ENCODE data around the gene FSIP2. TPM values are rescaled to one million over a fixed set of nuclear protein-coding genes. Genes with fewer than 3 reads are reported as not detected.

Gene FSIP2
- total and polyA plus RNA-seq, 10 of the 15 experiments (the other 5 are each of a cell fraction or from before 2014, with no cell fraction given) = 0.03 to 1.3 (median 0.13) TPM

DNA sequence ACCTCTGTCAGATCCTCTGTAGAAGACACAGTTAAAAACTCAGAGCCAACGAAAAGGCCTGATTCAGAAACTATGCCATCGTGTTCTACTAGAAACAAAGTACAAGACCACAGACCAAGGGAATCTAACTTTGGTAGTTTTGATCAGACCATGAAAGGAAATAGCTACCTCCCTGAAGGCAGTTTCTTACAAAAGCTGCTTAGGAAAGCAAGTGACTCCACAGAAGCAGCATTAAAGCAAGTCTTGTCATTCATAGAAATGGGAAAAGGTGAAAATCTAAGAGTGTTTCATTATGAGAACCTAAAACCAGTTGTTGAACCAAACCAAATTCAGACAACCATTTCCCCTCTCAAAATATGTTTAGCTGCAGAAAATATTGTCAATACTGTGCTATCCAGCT is 58.2 kb downstream of the FSIP2 start:
- intact Hi-C loops (cut with micrococcal nuclease; ENCODE audit: unreplicated experiment) = loop anchor here (10.0 kb wide), 1 partner anchor 648 kb away; no protein-coding TSS in a partner anchor
- H3K9me3 ChIP-seq (replicated peaks; ENCODE audit: control insufficient read depth, insufficient read depth, low read length) = no peaks in the 10 kb centered on the region
- H3K4me2 ChIP-seq (ENCODE audit: control insufficient read depth, insufficient read depth) = no peak overlapping the region
- no TSS peak for BruUV-seq (replicated peaks)
- SMC1A ChIA-PET (ENCODE audit: uncharacterized antibody, unreplicated experiment) = interaction anchor here (0.7 to 2.1 kb wide), 4 partner anchors 11 to 31 kb away, joined by 3 to 8 read pairs (median 3); no protein-coding TSS in a partner anchor
- H3K27me3 ChIP-seq (replicated peaks in 1 of 2; ENCODE audit: control insufficient read depth in 2 of 2, insufficient read depth in 2 of 2, low read length in 1 of 2) = no peaks in the 10 kb centered on the region
- H3K9ac ChIP-seq (ENCODE audit: control insufficient read depth, insufficient read depth, low read length) = no peak overlapping the region
- TF ChIP-seq EED (IDR thresholded peaks at IDR 0.05; ENCODE audit: low read depth) (no peak), NBN (IDR thresholded peaks at IDR 0.05) (no peak), NFIC (IDR thresholded peaks at IDR 0.05; ENCODE audit: low read depth, low read length) (peak; percentile 42; the same call in 1 of the 2 replicates), SIN3A (IDR thresholded peaks at IDR 0.05; ENCODE audit: low read depth, low read length) (no peak), TARDBP (IDR thresholded peaks at IDR 0.05; ENCODE audit: borderline replicate concordance) (no peak), NFYA (IDR thresholded peaks at IDR 0.05; ENCODE audit: borderline replicate concordance, low read depth, low read length) (no peak)
- H2AFZ ChIP-seq (ENCODE audit: control insufficient read depth, low read depth, low read length) = no peak overlapping the region
- H3K79me2 ChIP-seq (ENCODE audit: control insufficient read depth, insufficient read depth, low read length) = no peaks in the 10 kb centered on the region
- no peak overlapping the region for H3K4me3 ChIP-seq
- 0% methylated on average over 2 of the region's 2 CpGs for WGBS (ENCODE audit: insufficient coverage, insufficient replicate concordance, low lambda C conversion rate, missing lambda C conversion rate)
- FAIRE-seq (no peak), DNase-seq (ENCODE audit: low read depth, low spot score) (no peak), ATAC-seq (peak; percentile 73)
- in situ Hi-C loops (cut with MboI) = no loop called here
- no peaks in the 10 kb centered on the region for H4K20me1 ChIP-seq (ENCODE audit: control insufficient read depth, insufficient read depth)
- H3K4me1 ChIP-seq (ENCODE audit: control insufficient read depth, insufficient read depth, low read length) = no peaks in the 10 kb centered on the region
- CTCF ChIA-PET = no interaction called here
- RAD21 ChIA-PET (ENCODE audit: unreplicated experiment) = interaction anchor here (0.6 kb wide), 1 partner anchor 16 kb away, joined by 3 read pairs; no protein-coding TSS in a partner anchor
- POLR2A ChIA-PET = no interaction called here
- H3K36me3 ChIP-seq (ENCODE audit: control insufficient read depth in 2 of 2, insufficient read depth in 2 of 2, low read length in 1 of 2) = no peaks in the 10 kb centered on the region
- H3K27ac ChIP-seq (ENCODE audit: control insufficient read depth, insufficient read depth) = no peak overlapping the region

DNA sequence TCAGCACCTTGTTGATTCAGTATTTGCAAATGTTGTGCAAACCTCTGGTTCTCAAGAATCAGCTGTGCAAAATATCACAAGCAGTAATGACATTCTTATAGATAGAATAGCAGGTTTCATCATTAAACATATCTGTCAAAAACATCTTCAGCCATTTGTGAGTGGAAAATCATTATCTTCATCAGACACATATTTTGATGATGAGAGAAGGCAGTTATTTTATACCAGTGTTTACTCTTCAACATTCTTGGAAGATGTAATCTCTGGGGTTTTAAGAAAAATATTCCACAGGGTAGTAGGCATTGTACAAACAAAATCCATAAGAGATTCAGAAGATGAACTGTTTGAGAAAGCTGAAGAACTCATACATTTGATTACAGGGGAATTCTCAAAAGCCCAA is 64.3 kb downstream of the FSIP2 start:
- Histone ChIP-seq H3K4me1 (ENCODE audit: control insufficient read depth, insufficient read depth, low read length) (no peaks in the 10 kb centered on the region), H3K4me2 (ENCODE audit: control insufficient read depth, insufficient read depth) (no peak overlapping the region), H3K4me3 (no peak overlapping the region), H3K27me3 (replicated peaks in 1 of 2; ENCODE audit: control insufficient read depth in 2 of 2, insufficient read depth in 2 of 2, low read length in 1 of 2) (no peaks in the 10 kb centered on the region), H3K27ac (ENCODE audit: control insufficient read depth, insufficient read depth) (no peak overlapping the region), H3K79me2 (ENCODE audit: control insufficient read depth, insufficient read depth, low read length) (no peaks in the 10 kb centered on the region), H3K9me3 (replicated peaks; ENCODE audit: control insufficient read depth, insufficient read depth, low read length) (no peaks in the 10 kb centered on the region), H4K20me1 (ENCODE audit: control insufficient read depth, insufficient read depth) (no peaks in the 10 kb centered on the region), H2AFZ (ENCODE audit: control insufficient read depth, low read depth, low read length) (no peak overlapping the region), H3K36me3 (ENCODE audit: control insufficient read depth in 2 of 2, insufficient read depth in 2 of 2, low read length in 1 of 2) (no peaks in the 10 kb centered on the region), H3K9ac (ENCODE audit: control insufficient read depth, insufficient read depth, low read length) (no peak overlapping the region)
- FAIRE-seq = no peak
- POLR2A ChIA-PET = no interaction called here
- no TSS peak for BruUV-seq (replicated peaks)
- in situ Hi-C loops (cut with MboI) = no loop called here
- RAD21 ChIA-PET (ENCODE audit: unreplicated experiment) = no interaction called here
- CTCF ChIA-PET = no interaction called here
- intact Hi-C loops (cut with micrococcal nuclease; ENCODE audit: unreplicated experiment) = no loop called here
- no peak for ATAC-seq
- SMC1A ChIA-PET (ENCODE audit: uncharacterized antibody, unreplicated experiment) = no interaction called here
- DNase-seq (ENCODE audit: low read depth, low spot score) = no peak
- no peak for TF ChIP-seq RCOR1 (conservative IDR thresholded peaks at IDR 0.05; ENCODE audit: low read depth, low read length)
- no peak for TF ChIP-seq SIN3A (IDR thresholded peaks at IDR 0.05; ENCODE audit: low read depth, low read length)
- TF ChIP-seq, protein P1, sequence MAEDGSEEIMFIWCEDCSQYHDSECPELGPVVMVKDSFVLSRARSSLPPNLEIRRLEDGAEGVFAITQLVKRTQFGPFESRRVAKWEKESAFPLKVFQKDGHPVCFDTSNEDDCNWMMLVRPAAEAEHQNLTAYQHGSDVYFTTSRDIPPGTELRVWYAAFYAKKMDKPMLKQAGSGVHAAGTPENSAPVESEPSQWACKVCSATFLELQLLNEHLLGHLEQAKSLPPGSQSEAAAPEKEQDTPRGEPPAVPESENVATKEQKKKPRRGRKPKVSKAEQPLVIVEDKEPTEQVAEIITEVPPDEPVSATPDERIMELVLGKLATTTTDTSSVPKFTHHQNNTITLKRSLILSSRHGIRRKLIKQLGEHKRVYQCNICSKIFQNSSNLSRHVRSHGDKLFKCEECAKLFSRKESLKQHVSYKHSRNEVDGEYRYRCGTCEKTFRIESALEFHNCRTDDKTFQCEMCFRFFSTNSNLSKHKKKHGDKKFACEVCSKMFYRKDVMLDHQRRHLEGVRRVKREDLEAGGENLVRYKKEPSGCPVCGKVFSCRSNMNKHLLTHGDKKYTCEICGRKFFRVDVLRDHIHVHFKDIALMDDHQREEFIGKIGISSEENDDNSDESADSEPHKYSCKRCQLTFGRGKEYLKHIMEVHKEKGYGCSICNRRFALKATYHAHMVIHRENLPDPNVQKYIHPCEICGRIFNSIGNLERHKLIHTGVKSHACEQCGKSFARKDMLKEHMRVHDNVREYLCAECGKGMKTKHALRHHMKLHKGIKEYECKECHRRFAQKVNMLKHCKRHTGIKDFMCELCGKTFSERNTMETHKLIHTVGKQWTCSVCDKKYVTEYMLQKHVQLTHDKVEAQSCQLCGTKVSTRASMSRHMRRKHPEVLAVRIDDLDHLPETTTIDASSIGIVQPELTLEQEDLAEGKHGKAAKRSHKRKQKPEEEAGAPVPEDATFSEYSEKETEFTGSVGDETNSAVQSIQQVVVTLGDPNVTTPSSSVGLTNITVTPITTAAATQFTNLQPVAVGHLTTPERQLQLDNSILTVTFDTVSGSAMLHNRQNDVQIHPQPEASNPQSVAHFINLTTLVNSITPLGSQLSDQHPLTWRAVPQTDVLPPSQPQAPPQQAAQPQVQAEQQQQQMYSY (CRISPR knock-in tag; IDR thresholded peaks at IDR 0.05) = no peak
- TF ChIP-seq, protein P2, sequence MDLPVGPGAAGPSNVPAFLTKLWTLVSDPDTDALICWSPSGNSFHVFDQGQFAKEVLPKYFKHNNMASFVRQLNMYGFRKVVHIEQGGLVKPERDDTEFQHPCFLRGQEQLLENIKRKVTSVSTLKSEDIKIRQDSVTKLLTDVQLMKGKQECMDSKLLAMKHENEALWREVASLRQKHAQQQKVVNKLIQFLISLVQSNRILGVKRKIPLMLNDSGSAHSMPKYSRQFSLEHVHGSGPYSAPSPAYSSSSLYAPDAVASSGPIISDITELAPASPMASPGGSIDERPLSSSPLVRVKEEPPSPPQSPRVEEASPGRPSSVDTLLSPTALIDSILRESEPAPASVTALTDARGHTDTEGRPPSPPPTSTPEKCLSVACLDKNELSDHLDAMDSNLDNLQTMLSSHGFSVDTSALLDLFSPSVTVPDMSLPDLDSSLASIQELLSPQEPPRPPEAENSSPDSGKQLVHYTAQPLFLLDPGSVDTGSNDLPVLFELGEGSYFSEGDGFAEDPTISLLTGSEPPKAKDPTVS (IDR thresholded peaks at IDR 0.05; ENCODE audit: low read depth, low read length) = no peak
- TF ChIP-seq EGR1 (IDR thresholded peaks at IDR 0.05; ENCODE audit: borderline replicate concordance in 1 of 2, low read depth in 2 of 2, low read length in 2 of 2) = no peak
- TF ChIP-seq TCF7 (IDR thresholded peaks at IDR 0.05; ENCODE audit: borderline replicate concordance) = no peak
- no peak for TF ChIP-seq ZSCAN29 (IDR thresholded peaks at IDR 0.05)
